Brain microvascular endothelial cell (primary cell): ENCODE data around the gene SLFNL1.

Experiments used
- DNase-seq: peaks from one replicate; pipeline ENCODE4 v3.0.0-alpha.2; 2020
- H3K27ac ChIP-seq: fragments of 250-450 bp; sonication (Bioruptor Pico); 2 replicates; pipeline ENCODE4 v1.5.1; 2020; ENCODE audit warnings: mild to moderate bottlenecking, moderate library complexity
- H3K27me3 ChIP-seq: fragments of 250-450 bp; sonication (Bioruptor Pico); replicated peaks from 2 replicates; pipeline ENCODE4 v1.5.1; 2020; ENCODE audit warnings: mild to moderate bottlenecking
- H3K36me3 ChIP-seq: fragments of 250-450 bp; sonication (Bioruptor Pico); replicated peaks from 2 replicates; pipeline ENCODE4 v1.5.1; 2020; ENCODE audit warnings: mild to moderate bottlenecking
- H3K4me3 ChIP-seq: 2 replicates; pipeline ENCODE4 v1.5.1; 2011; ENCODE audit warnings: low read depth, mild to moderate bottlenecking, control low read depth, low read length, moderate library complexity
- in situ Hi-C: cut with HindIII; loops from 2 replicates; pipeline ENCODE4 v1.10.0; 2017; ENCODE audit warnings: low sequenced_read_pairs, low pct_ligation_motif_present
- TF ChIP-seq, protein P1 (sequence below): IDR thresholded peaks from 2 replicates; pipeline ENCODE4 v1.5.1; 2011; ENCODE audit warnings: low read depth, mild to moderate bottlenecking, moderate library complexity, low read length, control low read depth, inconsistent platforms; ENCODE audit errors: missing control alignments

Gene SLFNL1

DNA sequence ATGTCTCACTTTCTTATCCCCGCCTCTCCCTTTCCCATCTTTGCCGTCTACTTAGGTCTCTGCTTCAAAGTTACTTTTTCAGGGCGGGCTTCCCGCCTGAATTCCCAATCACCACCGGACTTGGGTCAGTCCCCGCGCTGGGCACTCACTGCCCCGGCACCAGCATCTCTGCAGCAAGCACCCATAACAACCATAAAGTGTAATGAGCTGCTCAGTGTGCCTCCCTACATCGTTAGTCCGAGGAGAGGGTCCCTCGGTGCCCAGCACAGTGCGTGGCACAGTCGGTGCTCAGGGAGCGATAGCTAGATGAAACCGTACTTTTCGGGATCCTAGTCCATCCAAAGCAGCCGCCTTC is 42.7 kb downstream of the SLFNL1 start:
- H3K4me3 ChIP-seq, result peak overlapping the region; percentile 74
- in situ Hi-C loops, result no loop called here
- peak overlapping the region; percentile 85 for H3K27ac ChIP-seq
- peaks cover 8% of the 10 kb centered on the region for H3K36me3 ChIP-seq
- DNase-seq, result no peak
- H3K27me3 ChIP-seq, result no peaks in the 10 kb centered on the region
- TF ChIP-seq, protein P1, sequence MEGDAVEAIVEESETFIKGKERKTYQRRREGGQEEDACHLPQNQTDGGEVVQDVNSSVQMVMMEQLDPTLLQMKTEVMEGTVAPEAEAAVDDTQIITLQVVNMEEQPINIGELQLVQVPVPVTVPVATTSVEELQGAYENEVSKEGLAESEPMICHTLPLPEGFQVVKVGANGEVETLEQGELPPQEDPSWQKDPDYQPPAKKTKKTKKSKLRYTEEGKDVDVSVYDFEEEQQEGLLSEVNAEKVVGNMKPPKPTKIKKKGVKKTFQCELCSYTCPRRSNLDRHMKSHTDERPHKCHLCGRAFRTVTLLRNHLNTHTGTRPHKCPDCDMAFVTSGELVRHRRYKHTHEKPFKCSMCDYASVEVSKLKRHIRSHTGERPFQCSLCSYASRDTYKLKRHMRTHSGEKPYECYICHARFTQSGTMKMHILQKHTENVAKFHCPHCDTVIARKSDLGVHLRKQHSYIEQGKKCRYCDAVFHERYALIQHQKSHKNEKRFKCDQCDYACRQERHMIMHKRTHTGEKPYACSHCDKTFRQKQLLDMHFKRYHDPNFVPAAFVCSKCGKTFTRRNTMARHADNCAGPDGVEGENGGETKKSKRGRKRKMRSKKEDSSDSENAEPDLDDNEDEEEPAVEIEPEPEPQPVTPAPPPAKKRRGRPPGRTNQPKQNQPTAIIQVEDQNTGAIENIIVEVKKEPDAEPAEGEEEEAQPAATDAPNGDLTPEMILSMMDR, result no peak

DNA sequence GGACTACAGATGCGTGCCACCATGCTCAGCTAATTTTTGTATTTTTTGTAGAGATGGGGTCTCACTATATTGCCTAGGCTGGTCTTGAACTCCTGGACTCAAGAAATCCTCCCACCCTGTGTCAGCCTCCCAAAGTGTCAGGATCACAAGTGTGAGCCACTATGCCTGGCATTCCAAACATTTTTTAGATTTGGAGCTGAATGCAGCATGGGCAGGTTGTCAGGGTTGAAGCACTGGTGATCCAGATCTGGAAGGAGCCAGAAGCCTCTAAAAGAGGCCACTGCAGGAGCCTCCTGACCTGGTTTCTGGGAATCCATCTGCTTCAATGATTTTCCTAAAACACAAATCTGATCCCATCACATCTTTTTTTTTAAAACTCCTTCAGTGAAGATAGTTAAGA is 43.8 kb downstream of the SLFNL1 start:
- peak overlapping the region; percentile 85 for H3K27ac ChIP-seq

GRCh38 chr1:40976952-40977690 is 44.4 kb downstream of the SLFNL1 start:
- Histone ChIP-seq H3K4me3 (no peak overlapping the region), H3K27me3 (no peaks in the 10 kb centered on the region), H3K27ac (peak overlapping the region; percentile 85), H3K36me3 (no peaks in the 10 kb centered on the region)
- TF ChIP-seq, protein P1, result no peak
- DNase-seq, result peak; percentile 95
- in situ Hi-C loops, result no loop called here

More for the DNA sequence above, 43.8 kb downstream of the SLFNL1 start:
- Histone ChIP-seq H3K27me3 (no peaks in the 10 kb centered on the region), H3K4me3 (no peak overlapping the region), H3K36me3 (no peaks in the 10 kb centered on the region)
- TF ChIP-seq, protein P1, result no peak
- in situ Hi-C loops, result no loop called here
- no peak for DNase-seq

GRCh38 chr1:40974945-40975344 is 46.6 kb downstream of the SLFNL1 start:
- H3K36me3 ChIP-seq, result no peaks in the 10 kb centered on the region
- no peaks in the 10 kb centered on the region for H3K27me3 ChIP-seq
- no peak overlapping the region for H3K4me3 ChIP-seq
- H3K27ac ChIP-seq, result no peak overlapping the region
- TF ChIP-seq, protein P1, result no peak
- DNase-seq, result no peak
- in situ Hi-C loops, result no loop called here

- H3K27ac ChIP-seq, result no peak overlapping the region
Measured at GRCh38 chr1:40973912-40974311, 47.6 kb downstream of the SLFNL1 start.

More at GRCh38 chr1:40973912-40974311, 47.6 kb downstream of the SLFNL1 start:
- H3K4me3 ChIP-seq, result no peak overlapping the region
- in situ Hi-C loops, result no loop called here
- H3K27me3 ChIP-seq, result no peaks in the 10 kb centered on the region
- DNase-seq, result no peak
- TF ChIP-seq, protein P1, result no peak
- no peaks in the 10 kb centered on the region for H3K36me3 ChIP-seq
